Hepatocyte (in vitro differentiated cells): ENCODE measurements around the gene OAS3. TPM values are rescaled to one million over a fixed set of nuclear protein-coding genes. Genes with fewer than 3 reads are reported as not detected.

Experiments
- DNase-seq: peaks from one replicate; pipeline ENCODE4 v3.0.0-alpha.2; 2016; ENCODE audit warnings: low spot score
- H2AFZ ChIP-seq: fragments of 200-600 bp; sonication (generic); 2 replicates; pipeline ENCODE4 v1.6.0; 2016; ENCODE audit warnings: antibody characterized with exemption, mild to moderate bottlenecking
- H3K27ac ChIP-seq: fragments of 200-600 bp; sonication (generic); 2 replicates; pipeline ENCODE4 v1.5.1; 2016; ENCODE audit warnings: mild to moderate bottlenecking
- H3K27me3 ChIP-seq: fragments of 200-600 bp; sonication (generic); 2 replicates; pipeline ENCODE4 v1.6.1; 2016
- H3K36me3 ChIP-seq: fragments of 200-600 bp; sonication (generic); replicated peaks from 2 replicates; pipeline ENCODE4 v1.5.1; 2016; ENCODE audit warnings: low read depth; ENCODE audit not compliant: insufficient read depth
- H3K4me1 ChIP-seq: fragments of 200-600 bp; sonication (generic); 2 replicates; pipeline ENCODE4 v1.5.1; 2016; ENCODE audit warnings: mild to moderate bottlenecking, moderate library complexity; ENCODE audit not compliant: insufficient read depth
- H3K4me2 ChIP-seq: fragments of 200-600 bp; sonication (generic); 2 replicates; pipeline ENCODE4 v1.6.0; 2016
- H3K4me3 ChIP-seq: fragments of 200-600 bp; sonication (generic); 2 replicates; pipeline ENCODE4 v1.5.1; 2016; ENCODE audit warnings: mild to moderate bottlenecking
- H3K79me2 ChIP-seq: fragments of 200-600 bp; sonication (generic); 2 replicates; pipeline ENCODE4 v1.6.0; 2017; ENCODE audit warnings: mild to moderate bottlenecking
- H3K9me2 ChIP-seq: fragments of 200-600 bp; sonication (generic); replicated peaks from 2 replicates; pipeline ENCODE4 v1.6.0; 2017; ENCODE audit warnings: mild to moderate bottlenecking; ENCODE audit not compliant: insufficient read depth
- H3K9me3 ChIP-seq: fragments of 200-600 bp; sonication (generic); 2 replicates; pipeline ENCODE4 v1.5.1; 2016; ENCODE audit warnings: low read depth, mild to moderate bottlenecking
- H4K20me1 ChIP-seq: fragments of 200-600 bp; sonication (generic); 2 replicates; pipeline ENCODE4 v1.6.0; 2016; ENCODE audit warnings: mild to moderate bottlenecking; ENCODE audit not compliant: insufficient read depth, poor library complexity, severe bottlenecking
- EZH2 ChIP-seq: fragments of 200-600 bp; sonication (generic); IDR thresholded peaks from 2 replicates; pipeline ENCODE4 v1.6.1; 2016; ENCODE audit warnings: antibody characterized with exemption, mild to moderate bottlenecking, borderline replicate concordance
- EZH2phosphoT487 ChIP-seq: fragments of 200-600 bp; sonication (generic); IDR thresholded peaks from one replicate; pipeline ENCODE4 v1.6.1; 2018; ENCODE audit warnings: antibody characterized with exemption, mild to moderate bottlenecking, low read depth, moderate library complexity; ENCODE audit not compliant: unreplicated experiment, severe bottlenecking
- WGBS: methylation state at CpG from one replicate; pipeline ENCODE4 v1.1.6; 2016; ENCODE audit warnings: low lambda C conversion rate; ENCODE audit errors: missing lambda C conversion rate; 5-methylcytosine and 5-hydroxymethylcytosine counted together
- polyA plus RNA-seq: library from polyadenylated mRNA; unstranded; fragments of >200 nt; fragmentation: Nextera tagmentation; extraction: Ambion mirVana; gene quantifications from 2 replicates; pipeline ENCODE4 v1.2.1, GENCODE V29; 2016
- total RNA-seq: library from RNA; depleted of rRNA; stranded (reverse); fragments of >200 nt; gene quantifications from 2 replicates; pipeline ENCODE4 v1.2.3, GENCODE V29; 2014
- TF ChIP-seq, protein P1 (sequence below): fragments of 200-600 bp; sonication (generic); IDR thresholded peaks from 2 replicates; pipeline ENCODE4 v1.5.1; 2016; ENCODE audit warnings: antibody characterized with exemption, mild to moderate bottlenecking; ENCODE audit not compliant: poor library complexity

OAS3 gene
- total and polyA plus RNA-seq, 2 experiments from 2014 or later, result 6.6 to 15.0 TPM

DNA sequence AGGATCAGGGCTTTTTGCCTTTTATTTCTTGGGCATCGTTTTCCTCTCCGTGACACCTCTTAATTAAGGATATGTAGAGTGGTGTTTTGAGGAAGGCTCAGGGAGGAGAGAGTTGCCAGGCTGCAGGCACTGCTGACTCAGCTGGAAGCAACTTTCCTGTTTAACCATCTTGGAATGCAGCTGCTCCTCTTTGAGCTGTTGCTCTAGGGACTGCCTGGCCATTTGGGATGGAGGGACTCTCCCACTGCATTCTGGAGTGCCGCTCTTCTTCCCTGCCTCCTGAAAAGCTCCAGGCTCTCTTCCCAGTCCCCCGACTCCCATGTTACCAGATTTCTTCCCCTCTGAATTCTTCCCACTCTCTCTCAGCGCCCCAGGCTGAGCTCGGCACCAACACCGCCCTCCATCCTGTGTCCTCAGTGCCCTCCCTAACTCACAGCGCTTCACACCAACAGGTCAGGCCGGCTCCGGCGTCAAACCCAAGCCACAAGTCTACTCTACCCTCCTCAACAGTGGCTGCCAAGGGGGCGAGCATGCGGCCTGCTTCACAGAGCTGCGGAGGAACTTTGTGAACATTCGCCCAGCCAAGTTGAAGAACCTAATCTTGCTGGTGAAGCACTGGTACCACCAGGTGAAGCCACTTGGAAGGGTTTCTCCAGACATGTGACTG lies 5.9 kb downstream of the OAS3 start:
- H3K4me1 ChIP-seq, result no peaks in the 10 kb centered on the region
- DNase-seq, result no peak
- no peaks in the 10 kb centered on the region for H4K20me1 ChIP-seq
- no peak overlapping the region for H3K4me2 ChIP-seq
- no peaks in the 10 kb centered on the region for H3K27me3 ChIP-seq
- no peak overlapping the region for H3K4me3 ChIP-seq
- no peaks in the 10 kb centered on the region for H3K36me3 ChIP-seq
- 92% methylated on average over 15 of the region's 15 CpGs for WGBS
- no peak overlapping the region for H2AFZ ChIP-seq
- H3K27ac ChIP-seq, result no peak overlapping the region
- no peaks in the 10 kb centered on the region for H3K9me3 ChIP-seq
- H3K9me2 ChIP-seq, result no peaks in the 10 kb centered on the region
- TF ChIP-seq EZH2phosphoT487 (no peak), EZH2 (no peak)
- TF ChIP-seq, protein P1, sequence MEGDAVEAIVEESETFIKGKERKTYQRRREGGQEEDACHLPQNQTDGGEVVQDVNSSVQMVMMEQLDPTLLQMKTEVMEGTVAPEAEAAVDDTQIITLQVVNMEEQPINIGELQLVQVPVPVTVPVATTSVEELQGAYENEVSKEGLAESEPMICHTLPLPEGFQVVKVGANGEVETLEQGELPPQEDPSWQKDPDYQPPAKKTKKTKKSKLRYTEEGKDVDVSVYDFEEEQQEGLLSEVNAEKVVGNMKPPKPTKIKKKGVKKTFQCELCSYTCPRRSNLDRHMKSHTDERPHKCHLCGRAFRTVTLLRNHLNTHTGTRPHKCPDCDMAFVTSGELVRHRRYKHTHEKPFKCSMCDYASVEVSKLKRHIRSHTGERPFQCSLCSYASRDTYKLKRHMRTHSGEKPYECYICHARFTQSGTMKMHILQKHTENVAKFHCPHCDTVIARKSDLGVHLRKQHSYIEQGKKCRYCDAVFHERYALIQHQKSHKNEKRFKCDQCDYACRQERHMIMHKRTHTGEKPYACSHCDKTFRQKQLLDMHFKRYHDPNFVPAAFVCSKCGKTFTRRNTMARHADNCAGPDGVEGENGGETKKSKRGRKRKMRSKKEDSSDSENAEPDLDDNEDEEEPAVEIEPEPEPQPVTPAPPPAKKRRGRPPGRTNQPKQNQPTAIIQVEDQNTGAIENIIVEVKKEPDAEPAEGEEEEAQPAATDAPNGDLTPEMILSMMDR, result no peak
- no peaks in the 10 kb centered on the region for H3K79me2 ChIP-seq

DNA sequence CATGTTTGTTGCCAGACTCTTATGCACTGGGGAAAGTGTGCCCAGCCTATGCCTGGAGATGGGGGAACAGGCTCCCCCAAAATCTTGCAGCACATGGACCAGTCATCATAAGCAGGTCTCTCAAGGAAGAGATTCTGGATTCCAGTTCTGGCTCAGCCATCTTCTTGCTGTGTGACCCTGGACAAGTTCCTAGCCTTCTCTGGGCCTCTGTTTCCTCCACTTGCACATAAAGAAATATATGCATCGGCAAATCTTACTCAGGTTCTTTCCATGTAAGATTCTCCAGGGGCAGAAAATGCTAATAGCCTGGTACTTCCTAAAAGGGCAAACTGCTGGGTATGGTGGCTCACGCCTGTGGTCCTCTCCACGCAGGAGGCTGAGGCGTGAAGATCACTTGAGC lies 7.2 kb downstream of the OAS3 start:
- 94% methylated on average over 4 of the region's 4 CpGs for WGBS

GRCh38 chr12:112946236-112947000 lies 8.1 kb downstream of the OAS3 start:
- H3K4me3 ChIP-seq, result no peak overlapping the region
- H3K4me1 ChIP-seq, result no peaks in the 10 kb centered on the region
- no peaks in the 10 kb centered on the region for H4K20me1 ChIP-seq
- no peak overlapping the region for H3K4me2 ChIP-seq
- H3K9me3 ChIP-seq, result no peaks in the 10 kb centered on the region
- no peak overlapping the region for H3K27ac ChIP-seq
- H3K79me2 ChIP-seq, result no peaks in the 10 kb centered on the region
- no peak overlapping the region for H2AFZ ChIP-seq
- DNase-seq, result no peak
- H3K27me3 ChIP-seq, result no peaks in the 10 kb centered on the region
- no peaks in the 10 kb centered on the region for H3K36me3 ChIP-seq
- no peaks in the 10 kb centered on the region for H3K9me2 ChIP-seq
- WGBS, result 92% methylated on average over 14 of the region's 14 CpGs
- TF ChIP-seq EZH2 (no peak), EZH2phosphoT487 (no peak)
- TF ChIP-seq, protein P1, result no peak

More for the DNA sequence above, 7.2 kb downstream of the OAS3 start:
- no peaks in the 10 kb centered on the region for H3K4me1 ChIP-seq
- no peak for TF ChIP-seq EZH2
- TF ChIP-seq, protein P1, result no peak
- TF ChIP-seq EZH2phosphoT487, result no peak
- H3K4me2 ChIP-seq, result no peak overlapping the region
- H3K9me2 ChIP-seq, result no peaks in the 10 kb centered on the region
- no peak overlapping the region for H3K4me3 ChIP-seq
- H3K27me3 ChIP-seq, result no peaks in the 10 kb centered on the region
- H3K79me2 ChIP-seq, result no peaks in the 10 kb centered on the region
- DNase-seq, result no peak
- no peaks in the 10 kb centered on the region for H4K20me1 ChIP-seq
- no peaks in the 10 kb centered on the region for H3K36me3 ChIP-seq
- H3K9me3 ChIP-seq, result no peaks in the 10 kb centered on the region
- no peak overlapping the region for H3K27ac ChIP-seq
- H2AFZ ChIP-seq, result no peak overlapping the region
